Dermis microvascular lymphatic vessel endothelial cell (primary cell): ENCODE results near the gene C8A. TPM values are rescaled to one million over a fixed set of nuclear protein-coding genes. Genes with fewer than 3 reads are reported as not detected.

ENCODE experiments used
- DNase-seq, 2 donors: peaks; one replicate each; pipeline versions ENCODE4 v3.0.0 to v3.0.0-alpha.2; 2010; ENCODE audit warnings: low read depth in 2 of 2
- total RNA-seq: library from RNA; depleted of rRNA; stranded (reverse); fragments of >200 nt; gene quantifications from 2 replicates; pipeline ENCODE4 v1.2.1, GENCODE V29; 2014

Gene C8A
- total RNA-seq, 1 donor from 2014 or later: not detected

DNA sequence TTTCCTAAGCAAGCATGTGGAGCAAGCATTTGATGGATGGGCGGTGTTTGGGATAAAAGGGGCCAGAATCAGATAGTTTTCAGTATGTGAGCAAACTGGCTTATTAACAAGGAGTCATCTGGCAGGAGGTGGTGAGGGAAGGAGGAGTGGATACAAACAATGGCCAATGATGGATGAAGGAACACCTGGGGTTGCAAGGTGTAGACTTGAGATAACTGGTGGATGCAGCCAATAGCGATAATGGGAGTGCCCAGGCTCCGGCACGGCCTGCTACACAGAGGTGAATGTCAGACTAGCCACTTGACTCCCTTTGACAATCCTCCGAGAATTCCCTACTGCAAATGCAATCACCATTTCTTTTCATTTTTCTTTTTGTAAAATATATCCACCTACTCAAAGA, 69.5 kb downstream of the C8A start:
- DNase-seq: no peak

- no peak for DNase-seq
These were observed 70.6 kb downstream of the C8A start for GRCh38 chr1:56925193-56925592.

DNA sequence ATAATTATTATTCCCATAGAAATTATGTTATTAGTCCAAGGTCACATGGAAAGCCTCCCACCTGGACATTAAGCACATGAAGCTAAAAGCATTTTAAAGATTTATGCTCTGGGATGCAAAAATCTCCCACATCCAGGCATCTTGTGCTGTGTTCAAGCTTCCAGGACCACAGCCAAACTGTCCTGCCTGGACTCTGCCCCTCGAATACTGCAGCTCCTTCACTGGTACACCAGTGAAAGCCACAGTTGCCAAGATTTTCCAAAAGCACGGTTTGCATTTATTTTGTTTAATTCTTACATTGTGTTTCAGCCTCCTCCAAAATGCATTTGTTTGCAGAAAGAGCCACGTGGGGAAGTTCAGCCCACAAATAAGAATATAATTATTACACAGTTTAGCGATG, 72.6 kb downstream of the C8A start:
- DNase-seq: no peak

GRCh38 chr1:56927986-56928385, 73.4 kb downstream of the C8A start:
- no peak for DNase-seq

- DNase-seq: no peak
These were observed 74.9 kb downstream of the C8A start for GRCh38 chr1:56929492-56929891.

- no peak for DNase-seq
These were observed 76.6 kb downstream of the C8A start for GRCh38 chr1:56931211-56931610.

- DNase-seq: no peak
These were observed 77.1 kb downstream of the C8A start for GRCh38 chr1:56931686-56932085.

GRCh38 chr1:56933161-56933560, 78.6 kb downstream of the C8A start:
- DNase-seq: no peak

- DNase-seq: no peak
These were observed 79.0 kb downstream of the C8A start for GRCh38 chr1:56933606-56934005.

DNA sequence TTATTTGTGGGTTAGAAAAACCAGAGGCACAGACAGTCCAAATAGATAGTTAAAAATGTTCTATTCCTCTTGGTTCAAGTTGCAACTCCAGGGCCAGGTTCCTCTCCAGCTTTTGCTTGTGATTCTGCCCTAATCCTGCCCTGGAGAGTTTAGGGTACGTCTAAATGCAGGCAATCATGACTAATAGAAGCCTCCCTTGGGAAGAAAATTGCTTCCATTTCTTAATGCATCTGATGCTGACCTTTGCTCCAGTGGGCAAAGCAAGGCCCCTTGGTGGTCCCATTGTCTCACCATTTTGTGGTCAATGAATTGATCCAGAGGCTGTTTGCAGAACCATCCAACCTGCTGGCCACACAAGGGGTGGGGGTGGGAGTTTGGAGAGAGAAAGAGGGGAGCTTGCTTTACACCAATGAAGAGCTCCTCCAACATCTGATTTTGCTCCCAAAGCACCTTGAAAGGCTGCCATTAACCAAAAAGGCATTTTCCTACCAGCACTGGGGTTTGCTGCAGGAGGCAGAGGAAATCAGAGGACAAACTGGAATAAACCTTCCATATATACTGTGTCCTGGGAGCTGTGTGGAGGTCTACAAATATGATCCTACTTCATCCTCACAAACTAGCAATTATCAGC, 79.9 kb downstream of the C8A start:
- no peak for DNase-seq

DNA sequence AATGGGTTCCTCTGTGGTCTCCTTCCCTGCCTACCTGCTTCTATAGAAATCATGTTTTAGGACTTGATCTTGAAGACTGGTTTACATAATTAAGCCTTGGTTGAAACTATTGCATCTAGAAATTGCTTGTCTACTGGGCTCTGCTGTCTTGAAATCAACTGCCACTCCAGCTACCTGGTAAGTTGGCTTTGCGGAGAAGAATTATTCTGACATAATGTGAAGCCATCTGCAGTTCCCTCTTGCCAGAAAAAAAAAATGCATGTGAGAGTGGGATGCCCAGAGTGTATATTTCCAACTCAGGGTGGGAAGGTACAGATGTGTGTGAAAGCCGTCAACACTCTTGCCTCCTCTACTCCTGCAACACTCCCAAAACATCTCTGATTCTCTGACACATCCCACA, 84.0 kb downstream of the C8A start:
- no peak for DNase-seq

GRCh38 chr1:56939209-56939608, 84.6 kb downstream of the C8A start:
- no peak for DNase-seq

DNA sequence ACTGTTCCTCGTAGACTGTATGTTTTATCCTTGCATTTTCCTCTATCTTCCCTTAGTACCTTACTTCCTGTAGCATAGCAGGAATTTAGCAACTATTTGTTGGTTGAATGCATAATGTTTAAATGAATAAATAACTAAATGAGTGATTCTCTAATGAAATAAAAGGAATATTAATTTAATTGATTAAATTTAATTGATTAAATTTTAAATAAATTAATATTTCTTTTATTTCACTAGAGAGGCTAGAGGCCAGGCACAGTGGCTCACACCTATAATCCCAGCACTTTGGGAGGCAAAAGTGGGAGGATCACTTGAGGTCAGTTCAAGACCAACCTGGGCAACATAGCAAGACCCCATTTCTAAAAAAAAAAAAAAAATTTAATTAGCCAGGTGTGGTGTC, 85.4 kb downstream of the C8A start:
- no peak for DNase-seq

- no peak for DNase-seq
These were observed 93.9 kb downstream of the C8A start for GRCh38 chr1:56948403-56949023.

DNA sequence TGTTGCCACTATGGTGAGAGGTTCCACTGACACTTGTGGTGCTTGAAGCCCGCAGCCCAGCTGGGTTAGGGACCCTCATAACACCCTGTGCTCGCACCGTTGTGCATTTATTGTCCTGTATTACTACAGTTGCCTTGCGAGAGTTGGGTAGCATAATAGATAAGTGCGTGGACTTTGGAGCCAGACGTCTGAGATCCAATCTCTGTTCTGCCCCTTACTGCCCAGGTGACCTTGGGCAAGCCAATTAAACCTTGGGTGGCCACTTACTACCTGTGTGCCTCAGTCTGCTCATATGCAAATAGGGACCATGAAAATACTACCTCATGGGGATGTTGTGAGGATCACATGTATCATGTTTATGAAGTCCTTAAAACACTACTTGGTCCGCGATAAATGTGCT, 97.9 kb downstream of the C8A start:
- DNase-seq: no peak

DNA sequence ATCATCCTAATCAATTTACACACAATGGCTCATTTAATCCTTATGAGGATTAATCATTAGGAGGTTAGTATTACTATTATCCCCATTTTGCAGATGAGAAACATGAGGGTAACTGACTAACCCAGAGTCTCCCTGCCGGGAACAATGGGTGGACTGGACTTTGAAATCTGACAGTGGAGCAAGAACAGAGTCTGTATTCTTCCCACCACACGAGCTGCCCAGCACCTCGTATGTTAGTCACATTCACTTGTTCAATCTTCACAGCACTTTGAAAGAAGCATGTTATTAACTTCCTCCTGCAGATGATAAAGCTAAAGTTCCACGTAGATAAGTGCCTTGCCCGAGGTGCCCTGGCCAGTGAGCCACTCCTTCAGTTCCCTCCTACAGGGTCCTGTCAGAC, 98.8 kb downstream of the C8A start:
- no peak for DNase-seq

GRCh38 chr1:56954664-56955063, 100.1 kb downstream of the C8A start:
- no peak for DNase-seq

DNA sequence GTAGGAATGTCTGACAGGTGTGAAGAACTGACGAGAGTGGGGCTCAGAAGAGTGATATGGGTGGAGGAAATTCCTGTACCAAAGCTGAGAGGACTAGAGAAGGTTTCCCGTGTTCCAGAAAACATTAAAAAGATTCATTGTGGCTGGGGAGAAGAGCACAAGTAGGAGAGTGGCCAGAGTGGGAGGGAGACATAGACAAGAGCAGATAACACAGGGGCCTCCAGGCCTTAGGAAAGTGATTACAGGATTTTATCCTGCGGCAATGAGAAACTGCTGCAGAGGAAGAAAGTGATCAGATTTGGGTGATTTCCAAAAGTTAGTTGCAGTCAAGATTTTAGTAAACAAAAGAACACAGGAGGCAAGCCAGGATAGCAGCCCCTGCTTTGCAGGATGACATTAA, 103.3 kb downstream of the C8A start:
- no peak for DNase-seq

DNA sequence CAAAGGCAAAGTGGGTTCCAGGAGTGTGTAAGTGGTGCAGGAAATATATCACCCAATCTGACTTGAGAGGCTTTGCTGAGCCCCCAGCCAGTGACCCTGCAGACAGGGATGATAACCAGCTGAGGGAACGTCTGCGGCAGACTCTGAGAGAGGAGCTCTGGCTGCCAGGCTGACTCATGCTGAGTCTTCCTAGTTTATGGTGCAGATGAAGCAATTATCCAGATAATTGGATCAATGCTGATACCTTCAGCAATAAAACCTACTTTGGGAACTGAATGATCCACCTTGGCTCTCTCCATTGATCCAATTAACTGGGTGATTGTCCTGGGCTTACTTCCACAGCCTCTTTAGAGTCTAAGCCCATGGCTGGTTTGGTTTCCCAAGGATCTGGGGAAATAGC, 103.9 kb downstream of the C8A start:
- DNase-seq: no peak

DNA sequence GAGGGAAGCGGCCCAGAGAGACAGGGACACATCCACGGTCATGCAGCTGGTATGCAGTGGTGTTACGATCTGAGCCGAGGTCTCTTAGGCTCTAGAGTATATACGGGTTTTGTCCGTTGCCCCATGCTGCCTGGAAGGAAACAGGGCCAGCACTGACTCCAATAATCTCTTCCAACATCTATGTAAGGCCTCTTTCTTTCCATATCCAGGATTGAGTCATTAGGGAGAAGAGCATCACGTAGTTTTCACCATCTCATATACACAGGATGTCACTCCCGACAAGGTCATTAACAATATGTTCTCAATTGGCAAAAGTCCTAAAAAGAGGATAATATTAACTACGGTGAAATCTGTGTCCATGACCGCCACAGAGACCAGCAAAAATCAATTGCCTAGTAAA, 106.8 kb downstream of the C8A start:
- DNase-seq: peak; percentile 13 to 72

GRCh38 chr1:56963667-56964066, 109.1 kb downstream of the C8A start:
- no peak for DNase-seq

DNA sequence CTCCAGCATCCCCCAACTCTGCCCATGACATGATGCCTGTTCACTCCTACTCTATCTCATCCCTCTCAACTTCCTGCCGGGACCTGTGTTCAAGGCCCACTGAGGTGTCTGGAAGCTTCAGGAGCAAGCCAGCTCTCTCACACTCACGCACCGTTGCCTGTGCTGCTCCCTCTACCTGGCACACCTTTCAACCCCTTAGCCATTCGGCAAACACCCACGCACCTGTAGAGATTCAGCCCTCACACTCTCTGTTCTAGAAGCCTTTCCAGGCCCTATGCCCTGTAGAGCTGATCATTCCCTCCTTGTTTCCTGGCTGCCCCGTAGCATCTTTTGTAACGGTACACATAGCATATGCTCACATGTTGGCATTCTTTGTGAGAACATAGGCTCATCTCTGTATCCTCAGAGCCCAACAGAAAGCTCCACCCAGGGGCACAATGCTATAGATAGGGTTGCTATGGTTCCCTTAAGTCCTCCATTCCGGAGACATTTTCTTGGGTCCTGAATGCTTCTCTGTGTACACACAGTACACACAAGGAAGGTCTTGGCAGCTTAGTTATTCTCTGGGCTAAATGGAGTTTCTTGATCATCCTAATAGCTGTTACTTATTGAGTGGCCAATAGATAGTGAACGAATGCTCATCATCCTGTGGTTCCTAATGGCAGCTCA, 109.9 kb downstream of the C8A start:
- no peak for DNase-seq

- DNase-seq: no peak
These were observed 110.6 kb downstream of the C8A start for GRCh38 chr1:56965191-56965590.
